Memory B cell (primary cell): ENCODE results near the gene RNF17.
A peak's percentile ranks its signal among the peaks of the same experiment; 100 is the strongest.

Source experiments
- ATAC-seq: fragments of 150-1000 bp; cut with Tn5 transposase; 2 replicates; pipeline ENCODE4 v1.10.0; 2021; ENCODE audit warnings: low read depth, mild to moderate bottlenecking, moderate library complexity
- DNase-seq, 2 donors: peaks; one replicate each; pipeline ENCODE4 v3.0.0; 2022; ENCODE audit warnings: low spot score in 2 of 2
- H3K27ac Mint-ChIP-seq: one replicate; pipeline ENCODE4 v1.8.0; 2022; ENCODE audit warnings: mild to moderate bottlenecking, moderate library complexity, mixed read lengths
- H3K27me3 Mint-ChIP-seq: one replicate; pipeline ENCODE4 v1.8.0; 2022; ENCODE audit warnings: mixed read lengths
- H3K36me3 Mint-ChIP-seq: one replicate; pipeline ENCODE4 v1.8.0; 2022; ENCODE audit warnings: mild to moderate bottlenecking, mixed read lengths
- H3K4me1 Mint-ChIP-seq: one replicate; pipeline ENCODE4 v1.8.0; 2022; ENCODE audit warnings: mixed read lengths
- H3K4me3 Mint-ChIP-seq: one replicate; pipeline ENCODE4 v1.8.0; 2022; ENCODE audit warnings: mild to moderate bottlenecking, moderate library complexity, mixed read lengths
- H3K9me3 Mint-ChIP-seq: one replicate; pipeline ENCODE4 v1.8.0; 2022; ENCODE audit warnings: mixed read lengths

Gene RNF17

GRCh38 chr13:24911133-24911908 lies 147.4 kb downstream of the RNF17 start:
- Mint-ChIP-seq H3K9me3 (no peaks in the 10 kb centered on the region), H3K4me1 (peaks cover 9% of the 10 kb centered on the region), H3K36me3 (peaks cover 16% of the 10 kb centered on the region), H3K4me3 (no peak overlapping the region), H3K27ac (no peak overlapping the region), H3K27me3 (no peaks in the 10 kb centered on the region)
- no peak for DNase-seq
- no peak for ATAC-seq

DNA sequence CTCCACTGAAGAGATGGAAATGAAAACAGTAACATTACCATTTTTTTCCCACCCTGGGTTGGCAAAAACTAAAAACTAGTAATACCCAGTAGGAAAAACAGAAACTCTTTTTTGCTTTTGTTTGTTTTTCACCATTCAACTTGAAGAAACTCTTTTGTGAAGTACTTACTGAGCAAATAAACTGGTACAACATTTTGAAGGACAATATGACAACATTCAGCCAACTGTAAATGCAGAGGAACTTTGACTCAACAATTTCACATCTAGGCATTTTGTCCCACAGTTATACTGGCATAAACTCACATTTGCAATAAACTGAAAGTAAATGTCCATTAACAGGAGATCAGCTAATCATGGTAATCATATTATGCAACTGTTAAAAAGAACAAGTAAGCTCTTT lies 152.5 kb downstream of the RNF17 start:
- Mint-ChIP-seq H3K4me3 (no peak overlapping the region), H3K27me3 (no peaks in the 10 kb centered on the region), H3K36me3 (peaks cover 2% of the 10 kb centered on the region), H3K9me3 (no peaks in the 10 kb centered on the region), H3K27ac (no peak overlapping the region), H3K4me1 (peaks cover 9% of the 10 kb centered on the region)
- ATAC-seq (no peak), DNase-seq (no peak)

DNA sequence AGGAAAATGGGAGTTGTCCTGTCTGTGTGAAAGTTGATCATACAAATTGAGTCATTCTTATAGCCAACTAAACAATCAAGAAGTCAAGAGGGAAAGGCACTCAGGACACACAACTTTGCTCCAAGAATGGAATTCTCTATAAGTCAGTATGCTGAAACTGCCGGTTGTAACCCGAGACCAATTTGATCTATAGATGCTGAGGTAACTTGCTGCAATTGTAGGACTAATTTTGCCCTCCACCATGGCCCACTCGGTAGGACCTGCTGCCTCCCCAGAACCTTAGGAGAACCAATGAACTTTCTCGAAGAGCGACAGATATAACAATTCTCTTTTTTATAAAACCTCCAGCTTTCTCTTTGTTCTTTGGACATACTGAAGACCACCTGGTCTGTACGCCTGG lies 157.0 kb downstream of the RNF17 start:
- ATAC-seq = no peak
- Mint-ChIP-seq H3K27me3 (no peaks in the 10 kb centered on the region), H3K4me3 (no peak overlapping the region), H3K4me1 (peaks cover 6% of the 10 kb centered on the region), H3K9me3 (no peaks in the 10 kb centered on the region), H3K27ac (no peak overlapping the region), H3K36me3 (no peaks in the 10 kb centered on the region)
- no peak for DNase-seq

- DNase-seq (no peak), ATAC-seq (no peak)
- Mint-ChIP-seq H3K4me1 (peaks cover 5% of the 10 kb centered on the region), H3K9me3 (no peaks in the 10 kb centered on the region), H3K27ac (peak overlapping the region; percentile 99), H3K36me3 (no peaks in the 10 kb centered on the region), H3K4me3 (peak overlapping the region; percentile 90), H3K27me3 (no peaks in the 10 kb centered on the region)
Observed at GRCh38 chr13:24921881-24922280, 157.9 kb downstream of the RNF17 start.

DNA sequence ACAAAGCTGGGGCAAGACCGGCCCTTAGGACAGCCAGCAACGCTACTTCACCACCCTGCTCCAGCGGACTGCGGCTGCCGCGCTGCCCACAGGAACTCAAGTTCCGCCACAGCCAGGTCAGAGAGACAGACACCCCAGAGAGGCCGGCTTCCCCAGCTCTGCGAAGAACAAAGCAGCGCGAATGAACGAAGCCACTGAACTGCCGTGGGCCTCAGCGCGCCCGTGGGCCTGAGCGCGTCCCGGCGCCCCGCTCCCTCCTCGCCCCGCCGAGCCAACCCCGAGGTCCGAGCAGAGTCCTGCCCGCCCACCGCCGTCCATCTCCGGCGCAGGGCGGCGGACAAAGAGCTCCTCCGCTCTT lies 158.4 kb downstream of the RNF17 start:
- Mint-ChIP-seq H3K9me3 (no peaks in the 10 kb centered on the region), H3K27me3 (no peaks in the 10 kb centered on the region), H3K27ac (peak overlapping the region; percentile 99), H3K4me1 (peaks cover 5% of the 10 kb centered on the region), H3K36me3 (no peaks in the 10 kb centered on the region), H3K4me3 (peak overlapping the region; percentile 90)
- DNase-seq (no peak), ATAC-seq (peak; percentile 2)

DNA sequence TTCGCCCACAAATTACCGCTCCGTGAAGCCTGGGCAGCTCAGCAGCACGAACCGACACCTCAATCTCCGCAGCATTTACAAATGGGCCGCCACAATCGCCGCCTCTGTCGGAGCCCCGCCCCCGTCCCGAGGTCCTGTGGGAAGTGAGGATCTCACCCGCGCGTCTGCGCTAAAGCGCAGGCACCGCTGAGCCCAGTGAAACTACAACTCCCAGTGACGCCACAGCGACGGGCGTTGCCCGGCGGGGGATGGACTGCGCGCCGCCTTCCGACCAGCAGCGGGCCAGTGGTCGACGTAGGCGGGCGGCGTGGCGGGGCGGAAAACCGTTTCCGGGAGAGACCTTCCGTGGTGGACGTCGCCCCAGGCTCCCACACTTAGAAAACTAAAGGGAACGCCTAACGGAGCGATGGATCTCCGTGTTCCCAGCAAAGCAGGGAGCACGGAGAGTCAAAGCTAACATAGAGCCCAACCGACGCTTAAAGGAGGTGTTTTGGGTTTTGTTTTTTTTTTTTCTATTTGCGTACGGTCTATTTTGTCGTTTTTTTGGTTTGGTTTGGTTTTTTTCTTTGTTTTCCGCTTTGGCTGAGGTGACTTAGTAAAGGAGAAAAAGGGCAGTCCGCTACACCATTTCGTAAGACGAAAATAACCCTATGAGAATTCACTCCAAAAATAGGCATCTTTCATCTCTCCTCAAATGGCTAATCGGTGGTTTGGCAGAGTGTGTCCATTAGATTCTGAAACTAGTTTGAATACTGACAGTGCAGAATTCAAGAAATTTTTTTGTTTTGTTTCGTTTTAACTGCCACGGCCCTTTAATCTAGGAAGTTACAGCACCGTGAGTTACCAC lies 159.0 kb downstream of the RNF17 start:
- H3K27me3 Mint-ChIP-seq = no peaks in the 10 kb centered on the region
- H3K36me3 Mint-ChIP-seq = no peaks in the 10 kb centered on the region
- DNase-seq (peak; percentile 83 to 89), ATAC-seq (peak; percentile 92)
- peak overlapping the region; percentile 90 for H3K4me3 Mint-ChIP-seq
- no peaks in the 10 kb centered on the region for H3K9me3 Mint-ChIP-seq
- H3K27ac Mint-ChIP-seq = peak overlapping the region; percentile 99
- H3K4me1 Mint-ChIP-seq = peaks cover 5% of the 10 kb centered on the region

DNA sequence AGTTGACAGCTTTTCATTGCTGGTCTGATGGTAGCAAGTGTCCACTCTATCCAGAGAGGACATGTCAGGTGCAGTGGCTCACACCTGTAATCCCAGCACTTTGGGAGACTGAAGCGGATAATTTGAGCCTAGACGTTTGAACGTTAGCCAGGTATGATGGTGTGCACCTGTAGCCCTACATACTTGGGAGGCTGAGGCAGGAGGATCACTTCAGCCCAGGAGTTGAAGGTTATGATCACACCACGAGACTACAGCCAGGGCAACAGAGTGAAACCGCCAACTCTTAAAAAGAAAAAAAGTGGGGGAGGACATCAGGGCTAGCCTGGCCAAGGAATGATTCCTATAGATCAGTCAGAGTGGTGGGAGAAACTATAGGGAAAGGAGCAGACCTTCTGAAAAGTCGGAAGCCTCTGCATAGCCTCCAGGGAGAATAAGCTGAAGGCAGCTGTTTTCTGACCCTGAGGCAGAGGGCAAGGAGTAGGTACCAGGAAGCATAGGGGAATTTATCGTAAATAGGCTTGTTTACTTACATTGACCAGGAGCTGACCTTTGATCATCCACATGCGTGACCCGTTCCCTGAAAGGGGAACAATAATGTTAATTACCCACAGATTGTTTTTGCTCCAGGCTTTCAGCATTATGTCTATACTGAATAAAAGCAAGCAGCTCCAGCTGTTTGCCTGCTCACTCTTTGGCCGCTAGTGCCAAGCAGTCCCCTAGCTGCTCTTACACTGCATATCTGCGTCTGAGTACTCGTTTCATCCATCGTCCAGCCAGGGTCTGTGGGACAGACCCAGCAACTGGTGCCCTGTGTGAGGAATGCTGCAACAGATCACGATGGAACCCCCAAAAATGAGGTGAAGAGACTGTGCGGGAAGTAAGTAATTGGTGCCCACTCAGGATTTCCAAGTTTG lies 161.6 kb downstream of the RNF17 start:
- DNase-seq (no peak), ATAC-seq (no peak)
- H3K27me3 Mint-ChIP-seq = peaks cover 2% of the 10 kb centered on the region
- no peaks in the 10 kb centered on the region for H3K9me3 Mint-ChIP-seq
- no peak overlapping the region for H3K27ac Mint-ChIP-seq
- H3K4me3 Mint-ChIP-seq = no peak overlapping the region
- H3K4me1 Mint-ChIP-seq = peaks cover 5% of the 10 kb centered on the region
- no peaks in the 10 kb centered on the region for H3K36me3 Mint-ChIP-seq

DNA sequence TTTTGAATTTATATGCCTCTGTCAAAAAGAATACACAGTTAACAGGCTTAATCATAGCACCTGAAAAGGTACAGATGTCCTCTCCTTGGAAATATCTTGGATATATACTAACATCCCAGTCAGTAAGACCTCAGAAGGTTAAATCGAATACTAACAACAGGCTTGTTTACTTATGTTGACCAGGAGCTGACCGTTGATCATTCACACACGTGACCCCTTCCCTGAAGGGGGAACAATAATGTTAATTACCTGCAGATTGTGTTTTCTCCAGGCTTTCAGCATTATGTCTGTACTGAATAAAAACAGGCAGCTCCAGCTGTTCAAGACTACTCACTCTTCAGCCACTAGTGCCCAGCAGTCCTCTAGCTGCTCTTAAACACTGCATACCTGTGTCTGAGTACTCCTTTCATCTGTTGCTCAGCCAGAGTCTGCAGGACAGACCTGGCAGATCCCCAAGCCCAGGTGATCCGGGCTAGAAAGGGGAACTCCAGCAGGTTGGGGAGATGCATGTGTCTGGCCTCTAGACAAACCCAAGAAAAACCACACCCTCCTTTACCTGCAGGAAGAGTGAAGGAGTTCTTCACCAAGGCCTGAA lies 163.9 kb downstream of the RNF17 start:
- H3K4me3 Mint-ChIP-seq = no peak overlapping the region
- H3K27ac Mint-ChIP-seq = no peak overlapping the region
- no peak for ATAC-seq

DNA sequence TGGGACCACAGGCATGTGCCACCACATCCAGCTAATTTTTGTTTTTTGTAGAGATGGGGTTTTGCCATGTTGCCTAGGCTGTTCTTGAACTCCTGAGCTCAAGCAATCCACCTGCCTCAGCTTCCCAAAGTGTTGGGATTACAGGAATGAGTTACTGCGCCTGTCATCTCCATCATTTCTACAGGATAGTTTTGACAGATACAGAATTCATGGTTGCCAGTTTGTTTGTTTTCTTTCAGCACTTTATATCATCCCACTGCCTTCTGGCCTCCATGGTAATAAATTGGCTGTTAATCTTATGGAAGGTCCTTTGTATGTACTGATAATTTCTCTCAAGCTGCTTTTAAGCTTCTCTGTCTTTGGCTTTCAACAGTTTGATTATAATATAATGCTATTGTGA lies 165.2 kb downstream of the RNF17 start:
- H3K4me1 Mint-ChIP-seq = peaks cover 10% of the 10 kb centered on the region

More for the DNA sequence above, 163.9 kb downstream of the RNF17 start:
- Mint-ChIP-seq H3K4me1 (peaks cover 12% of the 10 kb centered on the region), H3K9me3 (no peaks in the 10 kb centered on the region), H3K27me3 (peaks cover 7% of the 10 kb centered on the region), H3K36me3 (no peaks in the 10 kb centered on the region)
- DNase-seq = no peak

More for the DNA sequence above, 165.2 kb downstream of the RNF17 start:
- Mint-ChIP-seq H3K36me3 (no peaks in the 10 kb centered on the region), H3K27ac (no peak overlapping the region), H3K9me3 (no peaks in the 10 kb centered on the region), H3K27me3 (peaks cover 16% of the 10 kb centered on the region), H3K4me3 (no peak overlapping the region)
- ATAC-seq (no peak), DNase-seq (no peak)
